H1 (cell line): ENCODE measurements around the gene PTX4. TPM values are rescaled to one million over a fixed set of nuclear protein-coding genes. Genes with fewer than 3 reads are reported as not detected.

Experiments used
- CHD2 ChIP-seq: IDR thresholded peaks from 2 replicates; pipeline ENCODE4 v1.6.1; 2012; ENCODE audit warnings: low read length, improper control_type of control experiment
- JUN ChIP-seq: IDR thresholded peaks from 2 replicates; pipeline ENCODE4 v1.6.1; 2011; ENCODE audit warnings: low read depth, mild to moderate bottlenecking, improper control_type of control experiment, low read length
- NRF1 ChIP-seq: IDR thresholded peaks from 2 replicates; pipeline ENCODE4 v1.6.1; 2011; ENCODE audit warnings: mild to moderate bottlenecking, low read depth, low read length, improper control_type of control experiment
- SAP30 ChIP-seq: fragments of 300-600 bp; sonication (generic); IDR thresholded peaks from 2 replicates; pipeline ENCODE4 v1.7.1; 2012; ENCODE audit warnings: low read length, moderate library complexity, mild to moderate bottlenecking, inconsistent platforms; ENCODE audit not compliant: insufficient read depth, insufficient replicate concordance
- SP1 ChIP-seq: IDR thresholded peaks from 2 replicates; pipeline ENCODE4 v1.6.1; 2011; ENCODE audit warnings: low read depth, low read length
- SP4 ChIP-seq: IDR thresholded peaks from 2 replicates; pipeline ENCODE4 v1.6.1; 2012; ENCODE audit warnings: low read length, inconsistent platforms
- polyA plus RNA-seq, 7 experiments: library from polyadenylated mRNA; depleted of rRNA in 3 of 7; stranded (reverse) in 5 of 7; unstranded in 2 of 7; fragments of >200 nt in 5 of 7; fragments of 200-250 nt in 2 of 7; gene quantifications; 1 replicate in 5 of 7; 2 replicates in 1 of 7; 4 replicates in 1 of 7; pipeline versions ENCODE4 v1.2.1 to v1.2.3, GENCODE V29; 2011 to 2013; ENCODE audit warnings: missing spikeins in 2 of 7, mixed read lengths in 2 of 7
- total RNA-seq: library from RNA; stranded (reverse); fragmentation: NEBNext Ultra II Directional; extraction: Animal tissue kit (Norgen Biotek cat#: 25700); gene quantifications from 2 replicates; pipeline ENCODE4 v1.2.1, GENCODE V29; 2021

Gene PTX4
- total and polyA plus RNA-seq, 2 of the 8 experiments (the other 6 are each of a cell fraction or from before 2014, with no cell fraction given): not detected

GRCh38 chr16:1470481-1471251, 18.1 kb downstream of the PTX4 start (continued):
- TF ChIP-seq SAP30 (no peak), CHD2 (no peak), SP4 (no peak), NRF1 (no peak), JUN (no peak), SP1 (no peak)
- TF ChIP-seq, all 59 proteins: peak for 0
